HG03066 (cell line): Measurements from ENCODE around the gene RNF13.
"Not testable (repeated sequence)": the region's sequence is repeated elsewhere in the genome, so short reads cannot be mapped to it uniquely, and the experiment has no call there.

Source experiments
- ATAC-seq: cut with Tn5 transposase; IDR thresholded peaks from one replicate; pipeline ENCODE4 v1.9.1; 2021; ENCODE audit warnings: low read depth; ENCODE audit not compliant: unreplicated experiment

Gene RNF13

GRCh38 chr3:149891621-149892020, 78.6 kb downstream of the RNF13 start:
- no peak for ATAC-seq

GRCh38 chr3:149892371-149892770, 79.4 kb downstream of the RNF13 start:
- ATAC-seq, result no peak

DNA sequence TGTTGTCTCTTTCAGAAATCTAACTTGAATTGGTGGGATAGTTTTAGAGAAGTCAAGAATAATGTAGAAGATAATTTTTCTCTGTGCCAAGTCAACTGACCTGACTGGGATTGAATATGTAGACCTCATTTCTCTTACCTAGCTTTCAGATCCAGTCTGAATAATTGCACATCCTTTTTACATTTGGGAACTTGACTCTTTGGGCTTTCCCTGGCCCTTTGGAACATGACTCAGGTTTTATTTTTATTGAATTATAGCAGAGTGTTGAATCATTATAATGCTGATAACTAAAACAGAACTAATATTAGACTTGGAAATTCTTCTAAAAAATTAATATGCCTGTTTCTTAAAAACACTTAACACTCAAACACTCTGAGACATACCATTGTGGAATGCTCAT, 81.2 kb downstream of the RNF13 start:
- ATAC-seq, result no peak

GRCh38 chr3:149895339-149895738, 82.3 kb downstream of the RNF13 start:
- ATAC-seq, result no peak

GRCh38 chr3:149895769-149896168, 82.8 kb downstream of the RNF13 start:
- ATAC-seq, result no peak

DNA sequence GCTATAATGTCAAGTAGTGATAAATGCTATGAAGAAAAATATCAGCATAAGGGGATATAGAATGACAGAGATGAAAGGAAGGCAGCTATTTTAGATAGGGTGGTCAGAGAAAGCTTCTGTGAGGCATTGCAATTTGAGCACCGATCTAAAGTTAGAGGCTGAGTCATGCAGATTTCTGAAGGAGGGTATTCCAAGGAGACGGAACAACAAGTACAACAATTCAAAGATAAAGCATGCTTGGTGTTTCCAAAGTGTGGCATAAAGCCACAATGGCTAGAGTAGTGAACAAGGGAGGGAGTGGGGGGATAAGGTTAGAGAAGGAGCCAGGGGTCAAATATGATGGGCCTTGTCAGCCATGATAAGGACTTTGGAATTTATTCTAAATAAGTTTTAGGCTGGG, 85.8 kb downstream of the RNF13 start:
- no peak for ATAC-seq

- ATAC-seq, result no peak
These were observed 87.3 kb downstream of the RNF13 start for GRCh38 chr3:149900322-149900721.

DNA sequence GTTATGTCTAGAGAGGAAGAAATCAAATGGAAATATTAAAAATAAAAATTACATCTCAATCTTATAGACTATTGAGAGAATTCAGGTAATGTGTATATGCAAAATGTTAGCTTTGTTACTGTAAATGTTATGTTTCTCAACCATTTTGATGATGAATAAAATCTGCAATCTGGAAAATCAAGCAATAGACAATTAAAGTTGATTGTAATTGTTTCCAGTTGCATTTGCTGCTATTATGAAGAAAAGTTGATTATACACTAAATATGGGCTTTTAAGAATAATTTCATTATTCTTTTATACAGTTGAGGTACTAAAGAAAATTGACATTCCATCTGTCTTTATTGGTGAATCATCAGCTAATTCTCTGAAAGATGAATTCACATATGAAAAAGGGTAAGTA, 88.8 kb downstream of the RNF13 start:
- no peak for ATAC-seq

DNA sequence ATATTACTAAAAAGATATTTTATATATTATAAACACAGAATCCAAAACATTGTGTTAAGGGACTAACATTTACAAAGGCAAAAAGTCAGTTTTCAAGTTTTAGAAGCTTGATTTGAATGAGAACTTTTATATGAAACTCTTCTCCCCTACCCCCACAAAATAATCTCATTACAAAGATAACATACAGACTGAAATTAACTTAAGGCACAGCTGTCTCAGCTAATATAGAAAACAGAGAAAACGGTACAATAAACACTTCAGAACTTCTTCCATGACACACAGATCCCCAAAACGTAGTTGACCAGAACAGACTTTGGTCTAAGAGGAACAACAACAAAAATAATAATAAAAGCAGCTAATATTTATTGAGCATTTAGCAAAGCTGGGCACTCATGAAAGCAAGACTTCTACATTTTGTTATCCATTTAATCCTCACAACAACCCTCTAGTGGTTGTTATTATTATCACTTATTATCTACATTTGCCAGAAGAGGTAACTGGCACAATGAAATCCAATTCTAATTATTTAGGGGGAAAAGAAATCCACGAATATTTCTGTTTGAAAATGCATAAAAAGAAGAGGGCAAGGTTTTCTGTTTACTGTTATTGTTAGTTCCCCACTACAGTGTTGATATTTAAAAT, 89.6 kb downstream of the RNF13 start:
- no peak for ATAC-seq

- no peak for ATAC-seq
These were observed 93.0 kb downstream of the RNF13 start for GRCh38 chr3:149906036-149906435.

DNA sequence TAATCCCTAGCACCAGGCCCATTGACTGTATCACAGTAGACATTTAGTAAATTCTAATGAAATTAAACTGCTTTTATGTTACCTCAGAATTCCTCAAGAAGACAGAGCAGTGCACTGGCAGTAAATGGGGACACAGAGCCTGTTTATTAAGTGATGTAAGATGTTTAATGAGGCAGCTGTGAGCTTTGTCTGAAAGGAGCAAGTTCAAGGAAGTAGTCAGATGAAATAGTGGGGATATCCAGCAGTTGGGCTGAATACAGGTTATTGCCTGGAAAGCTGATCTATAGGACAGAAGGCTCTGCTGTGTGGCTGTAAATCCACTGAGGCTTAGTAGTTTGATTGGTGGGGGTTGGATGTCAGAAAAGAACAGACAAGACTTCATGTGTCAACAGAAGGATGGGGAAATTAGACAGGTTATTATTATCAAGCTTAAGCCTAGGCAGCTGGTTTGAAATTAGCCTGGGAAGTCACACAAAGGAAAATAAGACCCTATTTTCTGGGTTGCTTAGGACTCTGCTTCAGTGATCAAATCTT, 95.5 kb downstream of the RNF13 start:
- ATAC-seq, result no peak

GRCh38 chr3:149909923-149910322, 96.9 kb downstream of the RNF13 start:
- no peak for ATAC-seq

- ATAC-seq, result no peak
These were observed 104.2 kb downstream of the RNF13 start for GRCh38 chr3:149917124-149917667.

DNA sequence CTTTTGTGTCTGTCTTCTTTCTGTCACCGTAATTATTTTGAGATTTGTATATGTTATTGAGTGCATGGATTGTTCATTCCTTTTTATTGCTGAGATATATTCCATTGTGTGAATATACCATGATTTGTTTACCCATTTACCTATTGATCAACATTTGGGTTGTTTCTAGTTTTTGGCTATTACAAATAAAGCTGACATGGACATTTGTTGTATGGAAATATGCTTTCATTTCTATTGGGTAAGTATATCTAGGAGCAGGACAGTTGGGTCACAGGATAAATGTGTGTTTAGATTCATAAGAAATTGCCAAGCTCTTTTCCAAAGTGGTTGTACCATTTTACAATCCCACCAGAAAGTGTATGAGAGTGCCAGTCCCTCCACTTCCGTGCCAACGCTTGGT, 106.5 kb downstream of the RNF13 start:
- ATAC-seq, result no peak

GRCh38 chr3:149920119-149920518, 107.1 kb downstream of the RNF13 start:
- no peak for ATAC-seq

DNA sequence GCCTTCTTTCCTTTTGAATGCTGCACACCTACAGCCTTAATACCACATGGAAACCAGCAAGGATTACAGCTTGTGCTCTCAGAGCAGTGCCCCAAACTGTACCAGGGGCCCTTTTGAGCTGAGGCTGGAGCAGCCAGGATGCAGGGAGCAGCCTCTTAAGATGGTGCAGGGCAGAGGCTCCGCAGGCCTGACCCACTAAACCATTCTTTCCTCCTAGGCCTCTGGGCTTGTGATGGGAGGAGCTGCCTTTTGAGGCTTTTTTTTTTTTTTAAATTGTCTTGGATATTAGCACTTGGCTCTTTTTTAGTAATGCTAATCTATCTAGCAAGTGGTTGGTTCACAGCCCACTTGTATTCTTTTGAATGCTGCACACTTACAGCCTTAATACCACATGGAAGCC, 120.0 kb downstream of the RNF13 start:
- no peak for ATAC-seq

DNA sequence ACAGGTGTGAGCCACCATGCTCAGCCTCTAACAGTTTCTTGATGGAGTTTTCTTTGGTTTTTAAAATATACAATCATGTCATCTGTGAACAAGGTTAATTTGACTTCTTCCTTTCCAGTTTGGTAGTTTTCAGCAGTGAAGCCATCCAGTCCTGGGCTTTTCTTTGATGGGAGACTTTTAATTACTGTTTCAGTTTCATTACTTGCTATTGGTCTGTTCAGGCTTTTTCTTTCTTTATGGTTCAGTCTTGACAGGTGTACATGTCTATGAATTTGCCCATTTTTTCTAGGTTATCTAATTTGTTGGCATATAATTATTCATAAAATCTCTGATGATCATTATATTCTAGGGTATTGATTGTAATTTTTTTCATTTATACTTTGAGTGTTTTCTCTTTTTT, 120.8 kb downstream of the RNF13 start:
- no peak for ATAC-seq

GRCh38 chr3:149934524-149934923, 121.5 kb downstream of the RNF13 start:
- no peak for ATAC-seq

DNA sequence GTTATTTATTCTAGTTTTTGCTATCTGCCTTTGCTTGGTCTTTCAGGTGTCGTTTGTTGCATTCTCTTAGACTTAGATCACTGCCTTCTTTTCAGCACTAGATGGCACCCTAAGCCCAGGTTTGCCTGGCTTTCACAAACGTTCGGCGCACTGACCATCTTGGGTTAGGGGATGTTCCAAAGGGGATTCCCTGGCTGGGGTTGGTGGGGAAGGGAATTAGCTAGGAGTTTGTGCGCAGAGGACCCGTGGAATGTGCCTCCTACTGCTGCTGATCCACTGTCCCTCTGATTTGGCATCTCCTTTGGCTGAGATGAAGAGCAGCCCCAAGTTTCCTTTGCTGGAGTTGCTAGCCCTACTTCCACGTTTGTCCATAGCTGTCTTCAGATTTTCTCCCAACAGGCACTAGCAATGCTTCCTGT, 123.8 kb downstream of the RNF13 start:
- no peak for ATAC-seq

DNA sequence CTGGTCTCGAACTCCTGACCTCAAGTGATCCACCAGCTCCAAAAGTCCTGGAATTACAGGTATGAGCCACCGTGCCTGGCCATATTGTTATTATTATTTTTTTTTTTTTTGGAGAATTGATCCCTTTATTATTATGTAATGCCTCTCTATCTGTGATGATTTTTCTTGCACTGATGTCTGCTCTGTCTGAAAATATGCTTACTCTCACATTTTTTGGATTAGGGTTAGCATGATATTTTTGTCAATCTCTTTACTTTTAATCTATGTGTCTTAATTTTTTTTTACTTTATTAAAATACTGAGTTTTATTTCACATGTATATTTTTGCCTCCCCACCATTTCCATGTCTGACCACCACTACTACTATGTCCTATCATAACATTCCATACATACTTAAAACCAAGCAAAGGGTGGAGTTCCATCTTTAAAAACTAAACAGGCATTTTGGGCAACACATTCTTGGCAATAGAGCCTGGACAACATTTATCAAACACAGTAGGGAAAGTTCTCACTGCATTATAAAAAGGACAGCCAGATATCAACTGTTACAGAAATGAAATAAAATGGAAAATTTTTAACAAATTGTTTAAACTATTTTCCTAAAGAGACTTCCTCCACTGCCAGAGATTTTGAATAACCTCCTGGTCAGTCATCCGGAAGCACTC, 125.5 kb downstream of the RNF13 start:
- ATAC-seq, result not testable (repeated sequence)

DNA sequence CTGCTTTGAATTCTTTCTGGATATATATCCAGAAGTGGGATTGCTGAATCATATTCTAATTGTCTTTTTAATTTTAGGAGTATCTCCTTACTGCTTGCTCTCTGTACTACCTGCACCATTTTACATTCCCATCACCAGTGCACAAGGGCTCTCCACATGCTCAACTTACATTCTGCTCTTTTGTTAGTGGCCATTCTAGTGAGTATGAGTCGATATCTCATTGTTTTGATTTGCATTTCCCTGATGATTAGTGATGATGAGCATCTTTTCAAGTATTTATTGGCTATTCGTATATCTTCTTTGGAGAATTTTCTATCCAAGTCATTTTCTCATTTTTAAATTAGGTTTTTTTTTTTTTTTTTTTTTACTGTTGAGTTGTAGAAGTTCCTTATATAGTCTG, 128.2 kb downstream of the RNF13 start:
- no peak for ATAC-seq

- no peak for ATAC-seq
These were observed 128.9 kb downstream of the RNF13 start for GRCh38 chr3:149941946-149942345.
